HepG2 (cell line): ENCODE results near the gene PSMD3. TPM values are rescaled to one million over a fixed set of nuclear protein-coding genes. Genes with fewer than 3 reads are reported as not detected.

Source experiments
- ARNT2 ChIP-seq: sonication (generic); formaldehyde crosslinking; IDR thresholded peaks from 2 replicates; pipeline ENCODE4 v1.8.0; 2022; ENCODE audit warnings: mild to moderate bottlenecking, low read depth, missing genetic modification reagents, moderate library complexity
- DPF2 ChIP-seq: sonication (generic); formaldehyde crosslinking; IDR thresholded peaks from 2 replicates; pipeline ENCODE4 v1.4.0; 2020; ENCODE audit warnings: mild to moderate bottlenecking, low read depth, missing genetic modification reagents, borderline replicate concordance
- ERF ChIP-seq: IDR thresholded peaks from 2 replicates; pipeline ENCODE4 v1.6.1; 2018; ENCODE audit warnings: missing biosample characterization, missing genetic modification reagents
- FOXP4 ChIP-seq: sonication (generic); formaldehyde crosslinking; IDR thresholded peaks from 2 replicates; pipeline ENCODE4 v1.4.0; 2020; ENCODE audit warnings: missing genetic modification reagents
- GATAD1 ChIP-seq: IDR thresholded peaks from 2 replicates; pipeline ENCODE4 v1.6.1; 2016; ENCODE audit warnings: missing genetic modification reagents, missing compliant biosample characterization
- HDAC1 ChIP-seq: sonication (generic); formaldehyde crosslinking; IDR thresholded peaks from 2 replicates; pipeline ENCODE4 v1.5.1; 2020; ENCODE audit warnings: mild to moderate bottlenecking, missing genetic modification reagents
- HMG20A ChIP-seq: IDR thresholded peaks from 2 replicates; pipeline ENCODE4 v1.6.1; 2016; ENCODE audit warnings: borderline replicate concordance
- HOMEZ ChIP-seq: IDR thresholded peaks from 2 replicates; pipeline ENCODE4 v1.6.1; 2016; ENCODE audit warnings: low read depth
- MEIS1 ChIP-seq: sonication (generic); formaldehyde crosslinking; IDR thresholded peaks from 2 replicates; pipeline ENCODE4 v1.9.0; 2021; ENCODE audit warnings: mild to moderate bottlenecking, missing genetic modification reagents, moderate library complexity, borderline replicate concordance
- MXI1 ChIP-seq: IDR thresholded peaks from 3 replicates; pipeline ENCODE4 v1.6.1; 2012; ENCODE audit warnings: low read depth, low read length, inconsistent platforms, borderline replicate concordance
- RCOR2 ChIP-seq: IDR thresholded peaks from 2 replicates; pipeline ENCODE4 v1.6.1; 2016; ENCODE audit warnings: missing biosample characterization, missing genetic modification reagents
- SAP130 ChIP-seq: IDR thresholded peaks from 2 replicates; pipeline ENCODE4 v1.6.1; 2016; ENCODE audit warnings: low read depth
- SKIL ChIP-seq: sonication (generic); formaldehyde crosslinking; IDR thresholded peaks from 2 replicates; pipeline ENCODE4 v1.8.0; 2022; ENCODE audit warnings: missing genetic modification reagents, mild to moderate bottlenecking, moderate library complexity, borderline replicate concordance
- TCF7 ChIP-seq: sonication (generic); IDR thresholded peaks from 2 replicates; pipeline ENCODE4 v1.6.1; 2016; ENCODE audit warnings: antibody characterized with exemption, low read depth
- THAP11 ChIP-seq: IDR thresholded peaks from 2 replicates; pipeline ENCODE4 v1.6.1; 2016; ENCODE audit warnings: missing biosample characterization, missing genetic modification reagents
- YEATS2 ChIP-seq: sonication (generic); formaldehyde crosslinking; IDR thresholded peaks from 2 replicates; pipeline ENCODE4 v1.4.0; 2020; ENCODE audit warnings: missing genetic modification reagents, borderline replicate concordance
- ZMYM2 ChIP-seq: sonication (generic); formaldehyde crosslinking; IDR thresholded peaks from 2 replicates; pipeline ENCODE4 v1.8.0; 2022; ENCODE audit warnings: mild to moderate bottlenecking, missing genetic modification reagents
- ZMYM3 ChIP-seq: sonication (generic); formaldehyde crosslinking; IDR thresholded peaks from 2 replicates; pipeline ENCODE4 v1.5.1; 2020; ENCODE audit warnings: mild to moderate bottlenecking, missing genetic modification reagents
- ZNF292 ChIP-seq: sonication (generic); formaldehyde crosslinking; IDR thresholded peaks from 2 replicates; pipeline ENCODE4 v1.8.1; 2022; ENCODE audit warnings: mild to moderate bottlenecking, low read depth, missing genetic modification reagents, borderline replicate concordance
- polyA plus RNA-seq, 8 experiments: library from polyadenylated mRNA; depleted of rRNA in 3 of 8; stranded (reverse) in 7 of 8; unstranded in 1 of 8; fragments of >200 nt; fragmentation: Illumina TruSeq in 4 of 8; extraction: Trizol in 4 of 8; gene quantifications; 2 replicates each; pipeline versions ENCODE4 v1.2.1 to v1.2.3, GENCODE V29; 2011 to 2016; ENCODE audit warnings: low read depth in 4 of 8, missing spikeins in 1 of 8, mixed read lengths in 1 of 8; ENCODE audit not compliant: insufficient read depth in 1 of 8
- total RNA-seq, 5 experiments: library from RNA; depleted of rRNA; stranded (reverse); fragments of >200 nt; fragmentation: Illumina TruSeq; extraction: Trizol; gene quantifications; 2 replicates each; pipeline ENCODE4 v1.2.3, GENCODE V29; 2016; ENCODE audit warnings: low read depth in 1 of 5
- TF ChIP-seq, protein P1 (sequence below): sonication (generic); formaldehyde crosslinking; conservative IDR thresholded peaks from 2 replicates; pipeline ENCODE4 v1.4.0; 2020; ENCODE audit warnings: missing genetic modification reagents
- TF ChIP-seq, protein P2 (sequence below): IDR thresholded peaks from 2 replicates; pipeline ENCODE4 v1.6.1; 2016
- TF ChIP-seq, protein P3 (sequence below): IDR thresholded peaks from 2 replicates; pipeline ENCODE4 v1.6.1; 2016; ENCODE audit warnings: mild to moderate bottlenecking

PSMD3 gene
- total and polyA plus RNA-seq, 2 of the 13 experiments (the other 11 are each of a cell fraction or from before 2014, with no cell fraction given) = 97.4 to 146 TPM

- TF ChIP-seq, protein P1, sequence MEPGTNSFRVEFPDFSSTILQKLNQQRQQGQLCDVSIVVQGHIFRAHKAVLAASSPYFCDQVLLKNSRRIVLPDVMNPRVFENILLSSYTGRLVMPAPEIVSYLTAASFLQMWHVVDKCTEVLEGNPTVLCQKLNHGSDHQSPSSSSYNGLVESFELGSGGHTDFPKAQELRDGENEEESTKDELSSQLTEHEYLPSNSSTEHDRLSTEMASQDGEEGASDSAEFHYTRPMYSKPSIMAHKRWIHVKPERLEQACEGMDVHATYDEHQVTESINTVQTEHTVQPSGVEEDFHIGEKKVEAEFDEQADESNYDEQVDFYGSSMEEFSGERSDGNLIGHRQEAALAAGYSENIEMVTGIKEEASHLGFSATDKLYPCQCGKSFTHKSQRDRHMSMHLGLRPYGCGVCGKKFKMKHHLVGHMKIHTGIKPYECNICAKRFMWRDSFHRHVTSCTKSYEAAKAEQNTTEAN (CRISPR knock-in tag) = peak; percentile 54; the same call in 1 of the 2 replicates
- TF ChIP-seq GATAD1 = 0 out of 2 replicates have a peak, but pooled peaks have one; percentile 51
- TF ChIP-seq, protein P2, sequence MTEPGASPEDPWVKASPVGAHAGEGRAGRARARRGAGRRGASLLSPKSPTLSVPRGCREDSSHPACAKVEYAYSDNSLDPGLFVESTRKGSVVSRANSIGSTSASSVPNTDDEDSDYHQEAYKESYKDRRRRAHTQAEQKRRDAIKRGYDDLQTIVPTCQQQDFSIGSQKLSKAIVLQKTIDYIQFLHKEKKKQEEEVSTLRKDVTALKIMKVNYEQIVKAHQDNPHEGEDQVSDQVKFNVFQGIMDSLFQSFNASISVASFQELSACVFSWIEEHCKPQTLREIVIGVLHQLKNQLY = peak; percentile 73; the same call in 1 of the 2 replicates
- TF ChIP-seq HDAC1 = peak; percentile 63
- peak; percentile 67; the same call in 1 of the 3 replicates for TF ChIP-seq MXI1
- peak; percentile 92 for TF ChIP-seq SAP130
- peak; percentile 74; the same call in 1 of the 2 replicates for TF ChIP-seq ZMYM2 (CRISPR knock-in tag)
- TF ChIP-seq ZMYM3 (CRISPR knock-in tag) = peak; percentile 97
- TF ChIP-seq HMG20A (CRISPR knock-in tag) = peak; percentile 72; the same call in 1 of the 2 replicates
- TF ChIP-seq MEIS1 (CRISPR knock-in tag) = peak; percentile 90; the same call in 1 of the 2 replicates
- TF ChIP-seq DPF2 (CRISPR knock-in tag) = 0 out of 2 replicates have a peak, but pooled peaks have one; percentile 55
- 0 out of 2 replicates have a peak, but pooled peaks have one; percentile 55 for TF ChIP-seq SKIL (CRISPR knock-in tag)
- TF ChIP-seq ZNF292 (CRISPR knock-in tag) = peak; percentile 94
- TF ChIP-seq HOMEZ (CRISPR knock-in tag) = peak; percentile 31; the same call in 1 of the 2 replicates
- TF ChIP-seq RCOR2 = peak; percentile 41; the same call in 1 of the 2 replicates
- peak; percentile 63 for TF ChIP-seq THAP11 (CRISPR knock-in tag)
- peak; percentile 16; the same call in 1 of the 2 replicates for TF ChIP-seq YEATS2
- TF ChIP-seq, protein P3, sequence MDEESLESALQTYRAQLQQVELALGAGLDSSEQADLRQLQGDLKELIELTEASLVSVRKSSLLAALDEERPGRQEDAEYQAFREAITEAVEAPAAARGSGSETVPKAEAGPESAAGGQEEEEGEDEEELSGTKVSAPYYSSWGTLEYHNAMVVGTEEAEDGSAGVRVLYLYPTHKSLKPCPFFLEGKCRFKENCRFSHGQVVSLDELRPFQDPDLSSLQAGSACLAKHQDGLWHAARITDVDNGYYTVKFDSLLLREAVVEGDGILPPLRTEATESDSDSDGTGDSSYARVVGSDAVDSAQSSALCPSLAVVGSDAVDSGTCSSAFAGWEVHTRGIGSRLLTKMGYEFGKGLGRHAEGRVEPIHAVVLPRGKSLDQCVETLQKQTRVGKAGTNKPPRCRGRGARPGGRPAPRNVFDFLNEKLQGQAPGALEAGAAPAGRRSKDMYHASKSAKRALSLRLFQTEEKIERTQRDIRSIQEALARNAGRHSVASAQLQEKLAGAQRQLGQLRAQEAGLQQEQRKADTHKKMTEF = peak; percentile 67
- 0 out of 2 replicates have a peak, but pooled peaks have one; percentile 29 for TF ChIP-seq ARNT2 (CRISPR knock-in tag)
- peak; percentile 76; the same call in 1 of the 2 replicates for TF ChIP-seq TCF7
- TF ChIP-seq FOXP4 (CRISPR knock-in tag) = peak; percentile 85
- TF ChIP-seq ERF (CRISPR knock-in tag) = peak; percentile 71; the same call in 1 of the 2 replicates
These were observed 32.1 kb upstream of the PSMD3 start (continued) for GRCh38 chr17:39948489-39948828.
